HEK293T (cell line): Measurements from ENCODE around the gene USH1C.

Source experiments
- CTCF ChIA-PET: fragments of 350-600 bp; formaldehyde crosslinking; extraction: SDS; loops from one replicate; lab custom pipeline; 2021; ENCODE audit warnings: antibody characterized with exemption, inconsistent platforms; lab: Yijun Ruan, JAX
- POLR2A ChIA-PET: fragments of 350-600 bp; formaldehyde crosslinking; extraction: SDS; loops from one replicate; lab custom pipeline; 2020; ENCODE audit warnings: antibody characterized with exemption, inconsistent platforms; lab: Yijun Ruan, JAX
- DNase-seq: peaks from one replicate; pipeline ENCODE4 v3.0.0; 2012; ENCODE audit warnings: mixed read lengths; ENCODE audit errors: extremely low spot score
- ARNT ChIP-seq: fragments of 450-650 bp; IDR thresholded peaks from 2 replicates; pipeline ENCODE4 v1.6.1; 2017; ENCODE audit warnings: mild to moderate bottlenecking
- BHLHE40 ChIP-seq: fragments of 450-650 bp; IDR thresholded peaks from 2 replicates; pipeline ENCODE4 v1.6.1; 2016; ENCODE audit warnings: mild to moderate bottlenecking, moderate library complexity, borderline replicate concordance
- CTBP1 ChIP-seq: fragments of 450-650 bp; IDR thresholded peaks from 2 replicates; pipeline ENCODE4 v1.6.1; 2016; ENCODE audit warnings: borderline replicate concordance
- ELF4 ChIP-seq: fragments of 450-650 bp; IDR thresholded peaks from 2 replicates; pipeline ENCODE4 v1.6.1; 2017; ENCODE audit warnings: antibody characterized with exemption
- FOXA1 ChIP-seq: fragments of 450-650 bp; IDR thresholded peaks from 2 replicates; pipeline ENCODE4 v1.6.1; 2016; ENCODE audit warnings: mild to moderate bottlenecking
- FOXK2 ChIP-seq: fragments of 450-650 bp; IDR thresholded peaks from 2 replicates; pipeline ENCODE4 v1.6.1; 2016; ENCODE audit warnings: mild to moderate bottlenecking
- FOXM1 ChIP-seq: fragments of 450-650 bp; IDR thresholded peaks from 2 replicates; pipeline ENCODE4 v1.6.1; 2017; ENCODE audit warnings: mild to moderate bottlenecking, borderline replicate concordance
- HDGF ChIP-seq: fragments of 450-650 bp; IDR thresholded peaks from 2 replicates; pipeline ENCODE4 v1.6.1; 2017; ENCODE audit warnings: antibody characterized with exemption, borderline replicate concordance
- L3MBTL2 ChIP-seq: fragments of 450-650 bp; conservative IDR thresholded peaks from 2 replicates; pipeline ENCODE4 v1.6.1; 2016; ENCODE audit warnings: mild to moderate bottlenecking
- LEF1 ChIP-seq: fragments of 450-650 bp; IDR thresholded peaks from 2 replicates; pipeline ENCODE4 v1.6.1; 2017; ENCODE audit warnings: mild to moderate bottlenecking, borderline replicate concordance
- NFRKB ChIP-seq: fragments of 450-650 bp; IDR thresholded peaks from 2 replicates; pipeline ENCODE4 v1.6.1; 2016; ENCODE audit warnings: mild to moderate bottlenecking, moderate library complexity
- PKNOX1 ChIP-seq: fragments of 450-650 bp; IDR thresholded peaks from 2 replicates; pipeline ENCODE4 v1.6.1; 2016
- SP1 ChIP-seq: fragments of 450-650 bp; IDR thresholded peaks from 2 replicates; pipeline ENCODE4 v1.6.1; 2017
- SUZ12 ChIP-seq: fragments of 450-650 bp; IDR thresholded peaks from 2 replicates; pipeline ENCODE4 v1.6.1; 2016; ENCODE audit warnings: mild to moderate bottlenecking
- TARDBP ChIP-seq: fragments of 450-650 bp; IDR thresholded peaks from 2 replicates; pipeline ENCODE4 v1.6.1; 2016
- ZNF384 ChIP-seq: fragments of 450-650 bp; IDR thresholded peaks from 2 replicates; pipeline ENCODE4 v1.6.1; 2016

USH1C gene

GRCh38 chr11:17543574-17544180, 539 bp downstream of the USH1C start:
- ChIA-PET CTCF (interaction anchor here (1.6 kb wide), 1 partner anchor 16 kb away, joined by 9 read pairs; no protein-coding TSS in a partner anchor), POLR2A (interaction anchor here (1.1 kb wide), 1 partner anchor 9 kb away, joined by 3 read pairs; no protein-coding TSS in a partner anchor)
- no peak for DNase-seq
- TF ChIP-seq NFRKB = no peak
- no peak for TF ChIP-seq ELF4
- no peak for TF ChIP-seq LEF1
- no peak for TF ChIP-seq CTBP1
- no peak for TF ChIP-seq FOXM1
- TF ChIP-seq PKNOX1 = no peak
- no peak for TF ChIP-seq ZNF384
- no peak for TF ChIP-seq SP1
- no peak for TF ChIP-seq HDGF
- TF ChIP-seq SUZ12 = no peak
- no peak for TF ChIP-seq FOXA1
- no peak for TF ChIP-seq BHLHE40
- TF ChIP-seq ARNT = no peak
- TF ChIP-seq L3MBTL2 = no peak

GRCh38 chr11:17543041-17543440, 1.2 kb downstream of the USH1C start:
- ChIA-PET CTCF (interaction anchor here (1.6 kb wide), 1 partner anchor 15 kb away, joined by 9 read pairs; no protein-coding TSS in a partner anchor), POLR2A (interaction anchor here (1.1 kb wide), 1 partner anchor 8 kb away, joined by 3 read pairs; no protein-coding TSS in a partner anchor)
- DNase-seq = no peak
- no peak for TF ChIP-seq CTBP1
- TF ChIP-seq BHLHE40 = no peak
- TF ChIP-seq FOXM1 = no peak
- no peak for TF ChIP-seq HDGF
- TF ChIP-seq L3MBTL2 = no peak
- TF ChIP-seq TARDBP = no peak
- no peak for TF ChIP-seq LEF1
- no peak for TF ChIP-seq ARNT
- TF ChIP-seq ZNF384 = no peak
- TF ChIP-seq ELF4 = no peak
- no peak for TF ChIP-seq FOXA1
- TF ChIP-seq PKNOX1 = no peak
- TF ChIP-seq FOXK2 = no peak
- no peak for TF ChIP-seq SUZ12
- no peak for TF ChIP-seq NFRKB
- TF ChIP-seq SP1 = no peak

GRCh38 chr11:17542249-17542648, 2.0 kb downstream of the USH1C start:
- CTCF ChIA-PET = interaction anchor here (1.4 kb wide), 1 partner anchor 14 kb away, joined by 6 read pairs; no protein-coding TSS in a partner anchor
- POLR2A ChIA-PET = no interaction called here
- no peak for DNase-seq
- TF ChIP-seq FOXK2 = no peak
- no peak for TF ChIP-seq FOXA1
- TF ChIP-seq PKNOX1 = no peak
- no peak for TF ChIP-seq SUZ12
- no peak for TF ChIP-seq SP1
- no peak for TF ChIP-seq ELF4
- TF ChIP-seq LEF1 = no peak
- TF ChIP-seq NFRKB = no peak
- no peak for TF ChIP-seq L3MBTL2
- no peak for TF ChIP-seq HDGF
- TF ChIP-seq BHLHE40 = no peak
- TF ChIP-seq ARNT = no peak
- no peak for TF ChIP-seq CTBP1
- TF ChIP-seq ZNF384 = no peak
- no peak for TF ChIP-seq TARDBP
- no peak for TF ChIP-seq FOXM1

GRCh38 chr11:17541330-17541885, 2.8 kb downstream of the USH1C start:
- POLR2A ChIA-PET = no interaction called here
- no peak for DNase-seq
- CTCF ChIA-PET = interaction anchor here (1.4 kb wide), 1 partner anchor 13 kb away, joined by 6 read pairs; no protein-coding TSS in a partner anchor
- no peak for TF ChIP-seq BHLHE40
- no peak for TF ChIP-seq FOXK2
- TF ChIP-seq SP1 = no peak
- TF ChIP-seq LEF1 = no peak
- TF ChIP-seq CTBP1 = no peak
- no peak for TF ChIP-seq TARDBP

GRCh38 chr11:17540807-17541206, 3.4 kb downstream of the USH1C start:
- POLR2A ChIA-PET = no interaction called here
- no peak for TF ChIP-seq BHLHE40
- no peak for TF ChIP-seq PKNOX1
- no peak for TF ChIP-seq FOXA1
- no peak for TF ChIP-seq CTBP1
- no peak for TF ChIP-seq ELF4
- no peak for TF ChIP-seq L3MBTL2
- no peak for TF ChIP-seq HDGF
- TF ChIP-seq TARDBP = no peak
- no peak for TF ChIP-seq FOXM1
- no peak for TF ChIP-seq SUZ12
- no peak for TF ChIP-seq ZNF384
- TF ChIP-seq ARNT = no peak
- CTCF ChIA-PET = interaction anchor here (1.4 kb wide), 1 partner anchor 13 kb away, joined by 6 read pairs; no protein-coding TSS in a partner anchor
- no peak for DNase-seq

GRCh38 chr11:17538731-17539130, 5.5 kb downstream of the USH1C start:
- ChIA-PET CTCF (interaction anchor here (1.1 kb wide), 1 partner anchor 11 kb away, joined by 3 read pairs; no protein-coding TSS in a partner anchor), POLR2A (no interaction called here)
- DNase-seq = no peak
- TF ChIP-seq FOXA1 (no peak), SUZ12 (no peak), SP1 (no peak), FOXK2 (no peak)
